Measurements from ENCODE around the gene SIGLEC11.

DNA sequence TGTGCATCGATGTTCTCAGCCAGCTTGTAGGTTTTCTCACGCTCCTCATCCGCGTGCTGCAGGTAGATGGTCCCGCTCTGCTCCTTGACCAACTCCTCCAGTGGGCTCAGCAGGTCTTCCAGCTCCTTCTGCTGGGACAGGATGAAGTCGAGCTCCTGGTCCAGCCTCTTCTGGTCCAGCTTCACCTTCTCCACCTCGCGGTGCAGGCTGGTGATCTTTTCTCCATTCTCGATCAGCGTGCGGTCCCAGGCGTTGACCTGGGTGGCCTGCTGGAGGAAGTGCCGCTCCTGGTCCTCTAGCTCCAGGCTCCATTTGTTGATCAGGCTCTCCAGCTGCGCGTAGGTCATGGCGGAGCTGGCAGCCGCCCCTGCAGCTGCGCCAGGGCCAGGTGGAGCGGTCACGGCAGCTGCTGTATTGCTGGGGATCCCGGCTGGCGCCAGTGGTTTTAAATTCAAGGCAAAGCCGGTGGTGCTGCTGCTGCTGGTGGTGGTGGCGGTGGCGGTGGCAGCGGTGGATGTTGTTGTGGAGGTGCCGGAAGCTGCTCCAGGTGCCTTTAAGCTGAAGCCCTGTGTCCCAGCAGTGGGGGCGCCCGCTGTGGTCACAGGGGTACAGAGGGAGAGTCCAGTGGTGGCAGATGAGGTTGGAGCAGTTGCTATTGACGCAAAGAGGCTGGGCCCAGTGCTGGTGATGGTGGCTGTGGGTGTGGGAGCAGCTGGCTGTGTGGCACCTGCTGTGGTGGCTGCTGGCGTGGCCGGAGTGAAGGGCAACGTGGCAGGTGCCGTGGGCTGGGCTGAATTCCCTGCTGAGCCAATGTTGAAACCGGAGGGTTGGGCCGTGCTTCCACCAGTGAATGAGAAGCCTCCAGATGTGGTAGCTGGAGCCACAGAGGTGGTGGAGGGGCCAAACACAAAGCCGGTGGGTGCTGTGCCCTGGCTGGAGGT lies 52.2 kb downstream of the SIGLEC11 start:
- TF ChIP-seq, protein P1, sequence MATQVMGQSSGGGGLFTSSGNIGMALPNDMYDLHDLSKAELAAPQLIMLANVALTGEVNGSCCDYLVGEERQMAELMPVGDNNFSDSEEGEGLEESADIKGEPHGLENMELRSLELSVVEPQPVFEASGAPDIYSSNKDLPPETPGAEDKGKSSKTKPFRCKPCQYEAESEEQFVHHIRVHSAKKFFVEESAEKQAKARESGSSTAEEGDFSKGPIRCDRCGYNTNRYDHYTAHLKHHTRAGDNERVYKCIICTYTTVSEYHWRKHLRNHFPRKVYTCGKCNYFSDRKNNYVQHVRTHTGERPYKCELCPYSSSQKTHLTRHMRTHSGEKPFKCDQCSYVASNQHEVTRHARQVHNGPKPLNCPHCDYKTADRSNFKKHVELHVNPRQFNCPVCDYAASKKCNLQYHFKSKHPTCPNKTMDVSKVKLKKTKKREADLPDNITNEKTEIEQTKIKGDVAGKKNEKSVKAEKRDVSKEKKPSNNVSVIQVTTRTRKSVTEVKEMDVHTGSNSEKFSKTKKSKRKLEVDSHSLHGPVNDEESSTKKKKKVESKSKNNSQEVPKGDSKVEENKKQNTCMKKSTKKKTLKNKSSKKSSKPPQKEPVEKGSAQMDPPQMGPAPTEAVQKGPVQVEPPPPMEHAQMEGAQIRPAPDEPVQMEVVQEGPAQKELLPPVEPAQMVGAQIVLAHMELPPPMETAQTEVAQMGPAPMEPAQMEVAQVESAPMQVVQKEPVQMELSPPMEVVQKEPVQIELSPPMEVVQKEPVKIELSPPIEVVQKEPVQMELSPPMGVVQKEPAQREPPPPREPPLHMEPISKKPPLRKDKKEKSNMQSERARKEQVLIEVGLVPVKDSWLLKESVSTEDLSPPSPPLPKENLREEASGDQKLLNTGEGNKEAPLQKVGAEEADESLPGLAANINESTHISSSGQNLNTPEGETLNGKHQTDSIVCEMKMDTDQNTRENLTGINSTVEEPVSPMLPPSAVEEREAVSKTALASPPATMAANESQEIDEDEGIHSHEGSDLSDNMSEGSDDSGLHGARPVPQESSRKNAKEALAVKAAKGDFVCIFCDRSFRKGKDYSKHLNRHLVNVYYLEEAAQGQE (IDR thresholded peaks at IDR 0.05; ENCODE audit: unreplicated experiment) = no peak
- TF ChIP-seq CTCF (conservative IDR thresholded peaks at IDR 0.05; ENCODE audit: low read depth in 2 of 2) = no peak
- no peak for TF ChIP-seq EZH2phosphoT487 (IDR thresholded peaks at IDR 0.05; ENCODE audit: unreplicated experiment)
- TF ChIP-seq, protein P2, sequence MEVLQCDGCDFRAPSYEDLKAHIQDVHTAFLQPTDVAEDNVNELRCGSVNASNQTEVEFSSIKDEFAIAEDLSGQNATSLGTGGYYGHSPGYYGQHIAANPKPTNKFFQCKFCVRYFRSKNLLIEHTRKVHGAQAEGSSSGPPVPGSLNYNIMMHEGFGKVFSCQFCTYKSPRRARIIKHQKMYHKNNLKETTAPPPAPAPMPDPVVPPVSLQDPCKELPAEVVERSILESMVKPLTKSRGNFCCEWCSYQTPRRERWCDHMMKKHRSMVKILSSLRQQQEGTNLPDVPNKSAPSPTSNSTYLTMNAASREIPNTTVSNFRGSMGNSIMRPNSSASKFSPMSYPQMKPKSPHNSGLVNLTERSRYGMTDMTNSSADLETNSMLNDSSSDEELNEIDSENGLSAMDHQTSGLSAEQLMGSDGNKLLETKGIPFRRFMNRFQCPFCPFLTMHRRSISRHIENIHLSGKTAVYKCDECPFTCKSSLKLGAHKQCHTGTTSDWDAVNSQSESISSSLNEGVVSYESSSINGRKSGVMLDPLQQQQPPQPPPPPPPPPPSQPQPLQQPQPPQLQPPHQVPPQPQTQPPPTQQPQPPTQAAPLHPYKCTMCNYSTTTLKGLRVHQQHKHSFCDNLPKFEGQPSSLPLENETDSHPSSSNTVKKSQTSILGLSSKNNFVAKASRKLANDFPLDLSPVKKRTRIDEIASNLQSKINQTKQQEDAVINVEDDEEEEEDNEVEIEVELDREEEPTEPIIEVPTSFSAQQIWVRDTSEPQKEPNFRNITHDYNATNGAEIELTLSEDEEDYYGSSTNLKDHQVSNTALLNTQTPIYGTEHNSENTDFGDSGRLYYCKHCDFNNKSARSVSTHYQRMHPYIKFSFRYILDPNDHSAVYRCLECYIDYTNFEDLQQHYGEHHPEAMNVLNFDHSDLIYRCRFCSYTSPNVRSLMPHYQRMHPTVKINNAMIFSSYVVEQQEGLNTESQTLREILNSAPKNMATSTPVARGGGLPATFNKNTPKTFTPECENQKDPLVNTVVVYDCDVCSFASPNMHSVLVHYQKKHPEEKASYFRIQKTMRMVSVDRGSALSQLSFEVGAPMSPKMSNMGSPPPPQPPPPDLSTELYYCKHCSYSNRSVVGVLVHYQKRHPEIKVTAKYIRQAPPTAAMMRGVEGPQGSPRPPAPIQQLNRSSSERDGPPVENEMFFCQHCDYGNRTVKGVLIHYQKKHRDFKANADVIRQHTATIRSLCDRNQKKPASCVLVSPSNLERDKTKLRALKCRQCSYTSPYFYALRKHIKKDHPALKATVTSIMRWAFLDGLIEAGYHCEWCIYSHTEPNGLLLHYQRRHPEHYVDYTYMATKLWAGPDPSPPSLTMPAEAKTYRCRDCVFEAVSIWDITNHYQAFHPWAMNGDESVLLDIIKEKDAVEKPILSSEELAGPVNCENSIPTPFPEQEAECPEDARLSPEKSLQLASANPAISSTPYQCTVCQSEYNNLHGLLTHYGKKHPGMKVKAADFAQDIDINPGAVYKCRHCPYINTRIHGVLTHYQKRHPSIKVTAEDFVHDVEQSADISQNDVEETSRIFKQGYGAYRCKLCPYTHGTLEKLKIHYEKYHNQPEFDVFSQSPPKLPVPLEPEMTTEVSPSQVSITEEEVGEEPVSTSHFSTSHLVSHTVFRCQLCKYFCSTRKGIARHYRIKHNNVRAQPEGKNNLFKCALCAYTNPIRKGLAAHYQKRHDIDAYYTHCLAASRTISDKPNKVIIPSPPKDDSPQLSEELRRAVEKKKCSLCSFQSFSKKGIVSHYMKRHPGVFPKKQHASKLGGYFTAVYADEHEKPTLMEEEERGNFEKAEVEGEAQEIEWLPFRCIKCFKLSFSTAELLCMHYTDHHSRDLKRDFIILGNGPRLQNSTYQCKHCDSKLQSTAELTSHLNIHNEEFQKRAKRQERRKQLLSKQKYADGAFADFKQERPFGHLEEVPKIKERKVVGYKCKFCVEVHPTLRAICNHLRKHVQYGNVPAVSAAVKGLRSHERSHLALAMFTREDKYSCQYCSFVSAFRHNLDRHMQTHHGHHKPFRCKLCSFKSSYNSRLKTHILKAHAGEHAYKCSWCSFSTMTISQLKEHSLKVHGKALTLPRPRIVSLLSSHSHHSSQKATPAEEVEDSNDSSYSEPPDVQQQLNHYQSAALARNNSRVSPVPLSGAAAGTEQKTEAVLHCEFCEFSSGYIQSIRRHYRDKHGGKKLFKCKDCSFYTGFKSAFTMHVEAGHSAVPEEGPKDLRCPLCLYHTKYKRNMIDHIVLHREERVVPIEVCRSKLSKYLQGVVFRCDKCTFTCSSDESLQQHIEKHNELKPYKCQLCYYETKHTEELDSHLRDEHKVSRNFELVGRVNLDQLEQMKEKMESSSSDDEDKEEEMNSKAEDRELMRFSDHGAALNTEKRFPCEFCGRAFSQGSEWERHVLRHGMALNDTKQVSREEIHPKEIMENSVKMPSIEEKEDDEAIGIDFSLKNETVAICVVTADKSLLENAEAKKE (CRISPR knock-in tag; IDR thresholded peaks at IDR 0.05) = no peak
- TF ChIP-seq EZH2 (IDR thresholded peaks at IDR 0.05; ENCODE audit: low read depth, unreplicated experiment) = no peak
- TF ChIP-seq POLR2AphosphoS5 (IDR thresholded peaks at IDR 0.05; ENCODE audit: low read depth) = no peak
- TF ChIP-seq JUNB (IDR thresholded peaks at IDR 0.05; ENCODE audit: unreplicated experiment) = no peak
- TF ChIP-seq NANOG (IDR thresholded peaks at IDR 0.05; ENCODE audit: borderline replicate concordance) = no peak
- TF ChIP-seq ZNF114 (CRISPR knock-in tag; IDR thresholded peaks at IDR 0.05) = no peak
